A549 (cell line): Measurements from ENCODE around the gene MEGF6. TPM values are rescaled to one million over a fixed set of nuclear protein-coding genes. Genes with fewer than 3 reads are reported as not detected.

Source experiments
- ATAC-seq, 2 experiments: fragments of 200-7000 bp in 1 of 2; fragments of >200 bp in 1 of 2; cut with Nextera tagmentation in 1 of 2; cut with Tn5 transposase in 1 of 2; 3 replicates each; pipeline versions ENCODE4 v1.8.0 to v1.9.1; 2018 to 2020; ENCODE audit warnings: mild to moderate bottlenecking in 1 of 2, moderate library complexity in 1 of 2
- CTCF ChIA-PET: fragments of 300-600 bp; sonication (Branson Sonifier 250); formaldehyde crosslinking; extraction: SDS; loops from one replicate; lab custom pipeline; 2021; ENCODE audit warnings: antibody characterized with exemption, inconsistent platforms; lab: Yijun Ruan, JAX
- POLR2A ChIA-PET: fragments of 350-600 bp; formaldehyde crosslinking; extraction: SDS; loops from one replicate; lab custom pipeline; 2021; ENCODE audit warnings: antibody characterized with exemption, inconsistent platforms; lab: Yijun Ruan, JAX
- DNase-seq, 2 experiments: peaks; one replicate each; pipeline versions ENCODE4 v3.0.0 to v3.0.0-alpha.2; 2011 to 2016; ENCODE audit warnings: low read depth in 1 of 2, low spot score in 1 of 2
- FAIRE-seq: peaks from 2 replicates; lab custom pipeline; 2011; peaks lifted over from hg19 to GRCh38; lab: Jason Lieb, UNC
- H3K27ac ChIP-seq, 2 experiments: fragments of >200 bp; sonication (Bioruptor Twin); formaldehyde crosslinking; 3 replicates each; pipeline ENCODE4 v1.5.1; 2016 to 2017
- H3K4me1 ChIP-seq: fragments of >200 bp; sonication (Bioruptor Twin); formaldehyde crosslinking; 3 replicates; pipeline ENCODE4 v1.6.1; 2016
- H3K4me2 ChIP-seq: fragments of >200 bp; sonication (Bioruptor Twin); formaldehyde crosslinking; 3 replicates; pipeline ENCODE4 v1.6.1; 2016
- H3K4me3 ChIP-seq: fragments of >200 bp; sonication (Bioruptor Twin); formaldehyde crosslinking; 3 replicates; pipeline ENCODE4 v1.5.1; 2016
- H3K9me3 ChIP-seq: fragments of >200 bp; sonication (Bioruptor Twin); formaldehyde crosslinking; 3 replicates; pipeline ENCODE4 v1.6.1; 2016
- CHD2 ChIP-seq: fragments of 150-350 bp; IDR thresholded peaks from 2 replicates; pipeline ENCODE4 v1.6.1; 2014; ENCODE audit warnings: low read length; ENCODE audit not compliant: partially characterized antibody
- EP300 ChIP-seq, 2 experiments: fragments of >200 bp; sonication (Bioruptor Twin); formaldehyde crosslinking; IDR thresholded peaks; 2 replicates in 1 of 2; 3 replicates in 1 of 2; pipeline ENCODE4 v1.6.1; 2016 to 2017
- ESRRA ChIP-seq: fragments of 150-350 bp; IDR thresholded peaks from 2 replicates; pipeline ENCODE4 v1.6.1; 2014; ENCODE audit warnings: mild to moderate bottlenecking, low read length, borderline replicate concordance
- FOSL2 ChIP-seq, 2 experiments: fragments of 450-650 bp in 1 of 2; fragments of >200 bp in 1 of 2; sonication (Bioruptor Twin) in 1 of 2; formaldehyde crosslinking; IDR thresholded peaks; 2 replicates each; pipeline versions ENCODE4 v1.5.0 to v1.6.1; 2016 to 2020; ENCODE audit warnings: mild to moderate bottlenecking in 1 of 2, moderate library complexity in 1 of 2
- HDAC2 ChIP-seq: fragments of 200-600 bp; sonication (generic); IDR thresholded peaks from 2 replicates; pipeline ENCODE4 v1.6.1; 2016
- JUN ChIP-seq, 2 experiments: fragments of >200 bp; sonication (Bioruptor Twin); formaldehyde crosslinking; IDR thresholded peaks; 2 replicates in 1 of 2; 3 replicates in 1 of 2; pipeline ENCODE4 v1.6.1; 2016 to 2017
- KDM1A ChIP-seq: fragments of 200-600 bp; sonication (generic); IDR thresholded peaks from 2 replicates; pipeline ENCODE4 v1.6.1; 2016; ENCODE audit warnings: low read depth, mild to moderate bottlenecking
- NPAS2 ChIP-seq: fragments of 250-450 bp; sonication (Bioruptor Pico); IDR thresholded peaks from 2 replicates; pipeline ENCODE4 v1.8.0; 2022; ENCODE audit warnings: mild to moderate bottlenecking, moderate library complexity, borderline replicate concordance
- POLR2A ChIP-seq: IDR thresholded peaks from 2 replicates; pipeline ENCODE4 v1.6.1; 2012; ENCODE audit warnings: mild to moderate bottlenecking, low read length
- REST ChIP-seq: fragments of 200-600 bp; sonication (generic); IDR thresholded peaks from 2 replicates; pipeline ENCODE4 v1.6.1; 2016; ENCODE audit warnings: antibody characterized with exemption, mild to moderate bottlenecking, moderate library complexity
- SMC3 ChIP-seq: fragments of >200 bp; sonication (Bioruptor Twin); formaldehyde crosslinking; IDR thresholded peaks from 3 replicates; pipeline ENCODE4 v1.6.1; 2018; ENCODE audit warnings: inconsistent platforms
- USF2 ChIP-seq: fragments of 450-650 bp; IDR thresholded peaks from 2 replicates; pipeline ENCODE4 v1.6.1; 2014; ENCODE audit warnings: antibody characterized with exemption
- ZC3H11A ChIP-seq: fragments of 450-650 bp; IDR thresholded peaks from 2 replicates; pipeline ENCODE4 v1.6.1; 2014; ENCODE audit warnings: antibody characterized with exemption, mild to moderate bottlenecking
- ZNF302 ChIP-seq: fragments of 250-450 bp; sonication (Bioruptor Pico); IDR thresholded peaks from 2 replicates; pipeline ENCODE4 v1.9.0; 2021; ENCODE audit warnings: inconsistent platforms, mild to moderate bottlenecking, moderate library complexity
- WGBS: methylation state at CpG from one replicate; pipeline ENCODE4 v1.1.6; 2017; ENCODE audit errors: missing lambda C conversion rate; 5-methylcytosine and 5-hydroxymethylcytosine counted together
- polyA plus RNA-seq, 4 experiments: library from polyadenylated mRNA; depleted of rRNA in 3 of 4; stranded (reverse); fragments of >200 nt; fragmentation: RNase III in 1 of 4; extraction: RNeasy Plus Mini Kit Qiagen cat#74134 plus additional on column Dnase treatment in 1 of 4; gene quantifications; 2 replicates in 3 of 4; 3 replicates in 1 of 4; pipeline ENCODE4 v1.2.3, GENCODE V29; 2011 to 2017
- TF ChIP-seq, protein P1 (sequence below): fragments of 250-450 bp; sonication (Bioruptor Pico); IDR thresholded peaks from 2 replicates; pipeline ENCODE4 v1.5.0; 2020; ENCODE audit warnings: low read depth, mild to moderate bottlenecking, moderate library complexity
- TF ChIP-seq, protein P2 (sequence below): IDR thresholded peaks from 2 replicates; pipeline ENCODE4 v1.6.1; 2012; ENCODE audit warnings: low read depth, borderline replicate concordance
- TF ChIP-seq, protein P3 (sequence below): IDR thresholded peaks from 2 replicates; pipeline ENCODE4 v1.6.1; 2012

Gene MEGF6
- polyA plus RNA-seq, 2 of the 4 experiments (the other 2 are of a cell fraction): 0.66 to 13.7 TPM

- ATAC-seq (no peak), FAIRE-seq (no peak), DNase-seq (no peak)
- CTCF ChIA-PET: interaction anchor here (0.6 to 1.3 kb wide), 3 partner anchors 9 to 135 kb away, joined by 3 to 7 read pairs (median 4); no protein-coding TSS in a partner anchor
- no peak for TF ChIP-seq REST
- TF ChIP-seq ZNF302 (CRISPR knock-in tag): no peak
- TF ChIP-seq KDM1A: no peak
- no peak for TF ChIP-seq POLR2A
- no peak for TF ChIP-seq ESRRA
- TF ChIP-seq, protein P1, sequence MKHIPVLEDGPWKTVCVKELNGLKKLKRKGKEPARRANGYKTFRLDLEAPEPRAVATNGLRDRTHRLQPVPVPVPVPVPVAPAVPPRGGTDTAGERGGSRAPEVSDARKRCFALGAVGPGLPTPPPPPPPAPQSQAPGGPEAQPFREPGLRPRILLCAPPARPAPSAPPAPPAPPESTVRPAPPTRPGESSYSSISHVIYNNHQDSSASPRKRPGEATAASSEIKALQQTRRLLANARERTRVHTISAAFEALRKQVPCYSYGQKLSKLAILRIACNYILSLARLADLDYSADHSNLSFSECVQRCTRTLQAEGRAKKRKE (CRISPR knock-in tag): no peak
- TF ChIP-seq, protein P2, sequence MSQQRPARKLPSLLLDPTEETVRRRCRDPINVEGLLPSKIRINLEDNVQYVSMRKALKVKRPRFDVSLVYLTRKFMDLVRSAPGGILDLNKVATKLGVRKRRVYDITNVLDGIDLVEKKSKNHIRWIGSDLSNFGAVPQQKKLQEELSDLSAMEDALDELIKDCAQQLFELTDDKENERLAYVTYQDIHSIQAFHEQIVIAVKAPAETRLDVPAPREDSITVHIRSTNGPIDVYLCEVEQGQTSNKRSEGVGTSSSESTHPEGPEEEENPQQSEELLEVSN: no peak
- no peak for TF ChIP-seq USF2
- TF ChIP-seq, protein P3, sequence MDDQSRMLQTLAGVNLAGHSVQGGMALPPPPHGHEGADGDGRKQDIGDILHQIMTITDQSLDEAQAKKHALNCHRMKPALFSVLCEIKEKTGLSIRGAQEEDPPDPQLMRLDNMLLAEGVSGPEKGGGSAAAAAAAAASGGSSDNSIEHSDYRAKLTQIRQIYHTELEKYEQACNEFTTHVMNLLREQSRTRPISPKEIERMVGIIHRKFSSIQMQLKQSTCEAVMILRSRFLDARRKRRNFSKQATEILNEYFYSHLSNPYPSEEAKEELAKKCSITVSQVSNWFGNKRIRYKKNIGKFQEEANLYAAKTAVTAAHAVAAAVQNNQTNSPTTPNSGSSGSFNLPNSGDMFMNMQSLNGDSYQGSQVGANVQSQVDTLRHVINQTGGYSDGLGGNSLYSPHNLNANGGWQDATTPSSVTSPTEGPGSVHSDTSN: no peak
- TF ChIP-seq CHD2: no peak
- TF ChIP-seq SMC3: no peak
- TF ChIP-seq JUN (IDR thresholded peaks at IDR 0.05): no peak
- POLR2A ChIA-PET: no interaction called here
- Histone ChIP-seq H3K4me3 (no peak overlapping the region), H3K27ac (no peak overlapping the region), H3K9me3 (no peaks in the 10 kb centered on the region), H3K4me2 (no peak overlapping the region), H3K4me1 (no peaks in the 10 kb centered on the region)
- 82% methylated on average over 16 of the region's 17 CpGs for WGBS
Measured at GRCh38 chr1:3556336-3556735, 55.0 kb downstream of the MEGF6 start.

- POLR2A ChIA-PET: no interaction called here
- Histone ChIP-seq H3K9me3 (no peaks in the 10 kb centered on the region), H3K4me1 (no peaks in the 10 kb centered on the region), H3K4me2 (no peak overlapping the region), H3K4me3 (no peak overlapping the region), H3K27ac (no peak overlapping the region)
- no peak for FAIRE-seq
- CTCF ChIA-PET: interaction anchor here (0.6 to 4.5 kb wide), 6 partner anchors 9 to 65 kb away, joined by 3 to 22 read pairs (median 4); no protein-coding TSS in a partner anchor
- 75% methylated on average over 9 of the region's 25 CpGs for WGBS
- ATAC-seq: no peak
- TF ChIP-seq NPAS2 (CRISPR knock-in tag) (no peak), HDAC2 (no peak), ZC3H11A (no peak), FOSL2 (IDR thresholded peaks at IDR 0.05) (no peak), FOSL2 (CRISPR knock-in tag; IDR thresholded peaks at IDR 0.05) (no peak), CHD2 (no peak), EP300 (IDR thresholded peaks at IDR 0.05) (no peak)
- DNase-seq: no peak
Measured at GRCh38 chr1:3555131-3555920, 56.0 kb downstream of the MEGF6 start.
